Activated CD8-positive, alpha-beta T cell treated with anti-CD3 and anti-CD28 coated beads for 36 hours (primary cell): ENCODE measurements around the gene PARVB. TPM values are rescaled to one million over a fixed set of nuclear protein-coding genes. Genes with fewer than 3 reads are reported as not detected.
A peak's percentile ranks its signal among the peaks of the same experiment; 100 is the strongest.

ENCODE experiments used
- ATAC-seq: fragments of 200-7000 bp; cut with Tn5 transposase; one replicate; pipeline ENCODE4 v1.10.0; 2021; ENCODE audit warnings: mild to moderate bottlenecking, moderate library complexity
- CTCF ChIA-PET: fragments of 350-600 bp; sonication (Branson Sonifier 250); formaldehyde crosslinking; loops from one replicate; lab custom pipeline; 2021; ENCODE audit warnings: antibody characterized with exemption; lab: Charles Lee
- POLR2A ChIA-PET: fragments of 350-600 bp; sonication (Branson Sonifier 250); formaldehyde crosslinking; loops from one replicate; lab custom pipeline; 2021; ENCODE audit warnings: antibody characterized with exemption; lab: Charles Lee
- DNase-seq: peaks from one replicate; pipeline ENCODE4 v3.0.0-alpha.2; 2020
- H3K27ac Mint-ChIP-seq: one replicate; pipeline ENCODE4 v1.8.0; 2021; ENCODE audit warnings: mild to moderate bottlenecking, mixed read lengths
- H3K27me3 Mint-ChIP-seq: one replicate; pipeline ENCODE4 v1.8.0; 2021; ENCODE audit warnings: mixed read lengths
- H3K36me3 Mint-ChIP-seq: one replicate; pipeline ENCODE4 v1.8.0; 2021; ENCODE audit warnings: low read depth, mixed read lengths
- H3K4me1 Mint-ChIP-seq: one replicate; pipeline ENCODE4 v1.8.0; 2021; ENCODE audit warnings: low read depth, mixed read lengths
- H3K4me3 Mint-ChIP-seq: one replicate; pipeline ENCODE4 v1.8.0; 2021; ENCODE audit warnings: mild to moderate bottlenecking, moderate library complexity, mixed read lengths
- H3K9me3 Mint-ChIP-seq: one replicate; pipeline ENCODE4 v1.8.0; 2021; ENCODE audit warnings: mixed read lengths
- intact Hi-C: fragments of 100-400 bp; cut with micrococcal nuclease; formaldehyde crosslinking; loops from one replicate; pipeline ENCODE4 v1.10.0; 2022
- total RNA-seq, 2 experiments: library from RNA; stranded (reverse); gene quantifications; one replicate each; pipeline ENCODE4 v1.2.3, GENCODE V29; 2021
- TF ChIP-seq, protein P1 (sequence below): fragments of 200-600 bp; IDR thresholded peaks from one replicate; pipeline ENCODE4 v1.8.0; 2022; ENCODE audit warnings: antibody characterized with exemption, mild to moderate bottlenecking

Gene PARVB
- total RNA-seq, 2 experiments from 2014 or later, result 71.0 to 73.1 TPM

DNA sequence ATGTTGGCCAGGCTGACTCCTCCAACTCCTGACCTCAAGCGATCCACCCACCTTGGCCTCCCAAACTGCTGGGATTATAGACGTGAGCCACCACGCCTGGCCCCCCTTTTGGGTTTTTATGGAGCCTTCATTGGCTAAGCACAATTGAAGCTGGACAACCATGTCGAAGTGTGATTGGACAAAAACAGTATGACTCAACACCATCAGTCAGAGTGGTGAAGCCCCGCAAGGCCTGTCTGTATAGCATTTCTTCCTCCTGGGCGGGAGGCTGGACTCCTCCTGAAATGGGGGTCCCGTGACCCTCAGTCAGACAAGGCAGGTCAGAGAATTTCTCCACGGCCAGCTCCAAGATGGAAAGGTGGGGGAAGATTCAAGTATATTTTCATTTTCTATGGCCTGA, 3.1 kb upstream of the PARVB start:
- ATAC-seq (no peak), DNase-seq (no peak)
- ChIA-PET CTCF (interaction anchor here (0.7 to 2.4 kb wide), 2 partner anchors 28 to 61 kb away, joined by 3 to 11 read pairs; no protein-coding TSS in a partner anchor), POLR2A (no interaction called here)
- Mint-ChIP-seq H3K4me3 (no peak overlapping the region), H3K27ac (no peak overlapping the region), H3K36me3 (peaks cover 23% of the 10 kb centered on the region), H3K27me3 (peaks cover 5% of the 10 kb centered on the region), H3K9me3 (no peaks in the 10 kb centered on the region), H3K4me1 (peaks cover 22% of the 10 kb centered on the region)
- TF ChIP-seq, protein P1, sequence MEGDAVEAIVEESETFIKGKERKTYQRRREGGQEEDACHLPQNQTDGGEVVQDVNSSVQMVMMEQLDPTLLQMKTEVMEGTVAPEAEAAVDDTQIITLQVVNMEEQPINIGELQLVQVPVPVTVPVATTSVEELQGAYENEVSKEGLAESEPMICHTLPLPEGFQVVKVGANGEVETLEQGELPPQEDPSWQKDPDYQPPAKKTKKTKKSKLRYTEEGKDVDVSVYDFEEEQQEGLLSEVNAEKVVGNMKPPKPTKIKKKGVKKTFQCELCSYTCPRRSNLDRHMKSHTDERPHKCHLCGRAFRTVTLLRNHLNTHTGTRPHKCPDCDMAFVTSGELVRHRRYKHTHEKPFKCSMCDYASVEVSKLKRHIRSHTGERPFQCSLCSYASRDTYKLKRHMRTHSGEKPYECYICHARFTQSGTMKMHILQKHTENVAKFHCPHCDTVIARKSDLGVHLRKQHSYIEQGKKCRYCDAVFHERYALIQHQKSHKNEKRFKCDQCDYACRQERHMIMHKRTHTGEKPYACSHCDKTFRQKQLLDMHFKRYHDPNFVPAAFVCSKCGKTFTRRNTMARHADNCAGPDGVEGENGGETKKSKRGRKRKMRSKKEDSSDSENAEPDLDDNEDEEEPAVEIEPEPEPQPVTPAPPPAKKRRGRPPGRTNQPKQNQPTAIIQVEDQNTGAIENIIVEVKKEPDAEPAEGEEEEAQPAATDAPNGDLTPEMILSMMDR, result no peak
- intact Hi-C loops, result no loop called here

DNA sequence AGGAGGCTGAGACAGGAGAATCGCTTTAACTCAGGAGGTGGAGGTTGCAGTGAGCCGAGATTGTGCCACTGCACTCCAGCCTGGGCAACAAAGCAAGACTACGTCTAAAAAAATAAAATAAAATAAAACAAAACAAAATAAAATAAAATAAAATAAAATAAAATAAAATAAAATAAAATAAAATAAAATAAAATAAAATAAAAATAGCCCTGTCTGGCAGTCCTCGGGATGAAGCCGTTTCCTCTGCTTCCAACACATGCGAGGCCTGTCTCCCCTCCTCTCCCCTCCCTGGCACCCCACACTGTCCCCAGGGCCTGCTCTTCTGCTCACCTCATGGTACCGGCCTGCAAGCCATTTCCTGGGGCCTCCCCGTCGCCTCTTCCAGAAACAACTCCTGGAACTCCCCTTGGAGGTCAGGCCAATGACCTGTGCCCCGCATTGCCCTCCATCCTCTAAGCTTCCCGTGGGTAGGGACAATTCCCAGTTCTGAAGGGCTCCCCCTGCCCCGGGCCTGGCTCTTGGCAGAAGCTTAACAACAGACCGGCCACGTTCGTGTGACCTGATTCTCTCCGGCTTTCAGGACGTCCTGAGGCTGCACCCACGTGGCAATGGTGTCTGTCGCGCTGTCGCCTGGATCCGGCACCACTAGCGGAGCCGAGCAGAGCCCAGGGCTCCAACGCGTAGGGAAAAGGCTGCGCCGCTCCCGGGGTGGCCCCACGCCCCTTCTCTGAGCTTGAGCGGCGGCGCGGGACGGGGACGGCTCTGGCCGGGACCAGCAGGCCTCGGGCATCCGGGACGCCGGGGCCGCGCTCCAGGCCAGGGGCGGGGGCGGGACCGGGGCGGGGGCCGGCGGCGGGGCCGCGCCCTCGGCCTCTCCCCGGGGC, 456 bp upstream of the PARVB start:
- peaks cover 7% of the 10 kb centered on the region for H3K27me3 Mint-ChIP-seq
- H3K36me3 Mint-ChIP-seq, result peaks cover 32% of the 10 kb centered on the region
- TF ChIP-seq, protein P1, result no peak
- intact Hi-C loops, result no loop called here
- H3K9me3 Mint-ChIP-seq, result no peaks in the 10 kb centered on the region
- CTCF ChIA-PET, result interaction anchor here (0.6 to 1.9 kb wide), 3 partner anchors 30 to 57 kb away, joined by 3 to 5 read pairs (median 3); no protein-coding TSS in a partner anchor
- peak; percentile 34 for ATAC-seq
- peak overlapping the region; percentile 89 for H3K27ac Mint-ChIP-seq
- peaks cover 43% of the 10 kb centered on the region for H3K4me1 Mint-ChIP-seq
- POLR2A ChIA-PET, result interaction anchor here (0.6 to 1.4 kb wide), 6 partner anchors 9 to 634 kb away, joined by 3 to 6 read pairs (median 4); no protein-coding TSS in a partner anchor
- H3K4me3 Mint-ChIP-seq, result peak overlapping the region; percentile 89
- DNase-seq, result peak; percentile 62

DNA sequence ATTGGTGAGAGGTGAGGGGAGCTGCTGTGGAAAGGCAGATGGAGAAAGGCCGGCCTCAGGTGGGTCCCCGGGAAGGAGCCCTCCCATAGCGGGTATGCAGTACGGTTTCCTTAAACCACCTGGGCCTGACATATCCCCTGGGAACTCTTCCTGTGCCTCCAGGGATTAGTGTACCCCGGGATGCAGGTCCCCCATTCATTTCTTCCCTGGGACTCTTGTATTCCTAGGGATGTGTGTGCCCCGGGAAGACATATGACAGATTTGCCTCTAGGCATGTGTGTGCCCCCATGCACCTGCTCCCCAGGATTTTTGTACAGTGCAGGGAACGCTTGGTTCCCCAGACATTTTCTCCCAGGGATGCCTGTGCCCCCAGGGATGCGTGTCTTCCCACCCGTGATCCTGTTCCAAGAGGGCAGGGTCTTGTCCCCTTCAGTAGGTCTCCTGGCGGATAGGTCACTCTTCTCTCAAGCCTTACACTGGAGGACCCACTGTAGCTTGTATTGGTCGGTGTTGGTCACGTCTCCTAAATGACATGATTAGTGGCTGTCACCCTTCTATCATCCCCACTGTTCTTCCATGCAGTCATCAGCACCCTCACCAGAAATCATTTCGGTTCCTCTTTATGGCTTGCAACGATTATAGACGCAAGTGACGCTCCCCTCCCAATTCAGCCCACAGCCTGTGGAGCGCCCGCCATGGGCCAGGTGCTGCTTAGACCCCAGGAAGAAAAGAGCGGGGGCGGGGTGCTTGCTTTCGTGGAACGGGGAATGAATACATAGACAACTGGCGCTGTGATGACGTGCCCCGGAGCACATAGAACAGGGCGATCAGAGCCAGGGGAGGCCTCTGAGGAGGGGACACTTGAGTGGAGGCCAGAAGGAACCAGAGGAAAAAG, 1.3 kb downstream of the PARVB start:
- peak; percentile 32 for DNase-seq
- Mint-ChIP-seq H3K27me3 (peaks cover 7% of the 10 kb centered on the region), H3K4me3 (peak overlapping the region; percentile 89), H3K4me1 (peaks cover 43% of the 10 kb centered on the region), H3K36me3 (peaks cover 31% of the 10 kb centered on the region), H3K27ac (peak overlapping the region; percentile 84), H3K9me3 (no peaks in the 10 kb centered on the region)
- ChIA-PET POLR2A (interaction anchor here (0.6 kb wide), 1 partner anchor 10 kb away, joined by 3 read pairs; no protein-coding TSS in a partner anchor), CTCF (interaction anchor here (1.9 kb wide), 1 partner anchor 32 kb away, joined by 5 read pairs; no protein-coding TSS in a partner anchor)
- no peak for ATAC-seq
- TF ChIP-seq, protein P1, result no peak
- intact Hi-C loops, result no loop called here

DNA sequence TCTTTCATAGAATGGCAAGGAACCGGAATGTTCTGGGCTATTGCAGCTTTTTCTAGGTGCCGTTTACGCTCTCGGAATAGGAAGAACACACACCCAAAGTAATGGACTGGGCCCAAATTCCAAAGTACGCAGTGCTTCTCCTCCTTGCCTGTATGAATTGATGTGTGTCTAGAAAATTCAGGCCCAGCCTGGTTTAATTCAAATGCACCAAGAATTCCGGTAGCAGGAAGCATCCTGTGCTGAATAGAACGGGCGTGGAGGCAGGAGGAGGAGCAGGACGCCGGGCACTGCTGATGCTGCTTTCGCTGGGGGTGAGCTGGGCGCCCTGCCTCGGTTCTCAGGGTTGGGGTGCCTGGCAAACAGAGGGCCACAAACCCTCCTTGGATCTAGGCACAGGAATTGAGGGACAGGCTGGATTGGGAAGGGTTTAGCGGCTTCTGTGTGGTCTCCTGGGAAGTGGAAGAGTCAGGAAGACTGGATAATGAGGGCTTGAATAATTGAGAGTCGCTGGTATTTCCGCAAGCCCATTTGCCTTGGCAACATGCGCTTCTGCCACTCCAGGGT, 2.0 kb downstream of the PARVB start:
- Mint-ChIP-seq H3K27ac (peak overlapping the region; percentile 97), H3K27me3 (peaks cover 7% of the 10 kb centered on the region), H3K36me3 (peaks cover 30% of the 10 kb centered on the region), H3K4me3 (peak overlapping the region; percentile 89), H3K9me3 (no peaks in the 10 kb centered on the region), H3K4me1 (peaks cover 47% of the 10 kb centered on the region)
- ChIA-PET POLR2A (interaction anchor here (0.6 kb wide), 1 partner anchor 296 kb away, joined by 3 read pairs; no protein-coding TSS in a partner anchor), CTCF (interaction anchor here (0.7 to 2.9 kb wide), 3 partner anchors 32 to 55 kb away, joined by 3 to 19 read pairs (median 5); no protein-coding TSS in a partner anchor)
- intact Hi-C loops, result no loop called here
- ATAC-seq, result no peak
- TF ChIP-seq, protein P1, result no peak
- no peak for DNase-seq
